GM12892 (cell line): ENCODE results near the gene FAM210B.

Source experiments
- POLR2A ChIP-seq: IDR thresholded peaks from 2 replicates; pipeline ENCODE4 v1.6.1; 2011; ENCODE audit warnings: low read depth, low read length, control low read depth
- POLR2AphosphoS5 ChIP-seq: IDR thresholded peaks from 2 replicates; pipeline ENCODE4 v1.6.1; 2011; ENCODE audit warnings: low read depth, low read length, control low read depth
- TAF1 ChIP-seq: IDR thresholded peaks from 2 replicates; pipeline ENCODE4 v1.6.1; 2011; ENCODE audit warnings: low read depth, mild to moderate bottlenecking, control low read depth, low read length, borderline replicate concordance

GRCh38 chr20:56373942-56374341, 15.2 kb downstream of the FAM210B start:
- TF ChIP-seq POLR2AphosphoS5 (no peak), POLR2A (no peak), TAF1 (no peak)
